H9 (cell line): ENCODE data around the gene DCLRE1B. TPM values are rescaled to one million over a fixed set of nuclear protein-coding genes. Genes with fewer than 3 reads are reported as not detected.

Source experiments
- DNase-seq: peaks from one replicate; pipeline ENCODE4 v3.0.0-alpha.2; 2017
- H2AFZ ChIP-seq: one replicate; pipeline ENCODE4 v1.6.1; 2013; ENCODE audit warnings: mild to moderate bottlenecking, low read length, control low read depth, moderate library complexity
- H2AK5ac ChIP-seq: 2 replicates; pipeline ENCODE4 v1.6.1; 2013; ENCODE audit warnings: low read length, control low read depth, mixed read lengths; ENCODE audit not compliant: insufficient read length
- H2BK120ac ChIP-seq: one replicate; pipeline ENCODE4 v1.6.1; 2013; ENCODE audit warnings: low read depth, mild to moderate bottlenecking, low read length, control low read depth, inconsistent platforms; ENCODE audit not compliant: poor library complexity, severe bottlenecking
- H2BK12ac ChIP-seq: 2 replicates; pipeline ENCODE4 v1.6.1; 2013; ENCODE audit warnings: low read length, control low read depth, mixed read lengths, low read depth; ENCODE audit not compliant: insufficient read length
- H2BK15ac ChIP-seq: 2 replicates; pipeline ENCODE4 v1.6.1; 2013; ENCODE audit warnings: low read depth, low read length, control low read depth
- H2BK20ac ChIP-seq: one replicate; pipeline ENCODE4 v1.6.1; 2013; ENCODE audit warnings: low read depth, mild to moderate bottlenecking, low read length, control low read depth, inconsistent platforms; ENCODE audit not compliant: poor library complexity, severe bottlenecking
- H2BK5ac ChIP-seq: 2 replicates; pipeline ENCODE4 v1.6.1; 2013; ENCODE audit warnings: low read length, control low read depth, mixed read lengths; ENCODE audit not compliant: insufficient read length
- H3K14ac ChIP-seq: 2 replicates; pipeline ENCODE4 v1.6.1; 2013; ENCODE audit warnings: low read length, control low read depth; ENCODE audit not compliant: insufficient read depth
- H3K18ac ChIP-seq: 2 replicates; pipeline ENCODE4 v1.6.1; 2013; ENCODE audit warnings: low read depth, mild to moderate bottlenecking, mixed read lengths, low read length, control low read depth; ENCODE audit not compliant: insufficient read length
- H3K23ac ChIP-seq: 2 replicates; pipeline ENCODE4 v1.6.1; 2013; ENCODE audit warnings: low read length, control low read depth, mixed read lengths, low read depth; ENCODE audit not compliant: insufficient read length
- H3K23me2 ChIP-seq: 2 replicates; pipeline ENCODE4 v1.6.1; 2013; ENCODE audit warnings: low read depth, mild to moderate bottlenecking, mixed read lengths, low read length, control low read depth; ENCODE audit not compliant: insufficient read length, poor library complexity, severe bottlenecking
- H3K27ac ChIP-seq: 2 replicates; pipeline ENCODE4 v1.5.1; 2013; ENCODE audit warnings: low read length, control low read depth, mixed read lengths, low read depth; ENCODE audit not compliant: insufficient read length
- H3K27me3 ChIP-seq: 2 replicates; pipeline ENCODE4 v1.6.1; 2013; ENCODE audit warnings: low read length, control low read depth, inconsistent platforms; ENCODE audit not compliant: insufficient read depth
- H3K4ac ChIP-seq: 2 replicates; pipeline ENCODE4 v1.6.1; 2013; ENCODE audit warnings: low read depth, mild to moderate bottlenecking, control low read depth, inconsistent platforms, low read length, moderate library complexity
- H3K4me1 ChIP-seq: 2 replicates; pipeline ENCODE4 v1.6.1; 2013; ENCODE audit warnings: low read length, control low read depth, inconsistent platforms; ENCODE audit not compliant: insufficient read depth
- H3K4me2 ChIP-seq: 2 replicates; pipeline ENCODE4 v1.6.1; 2013; ENCODE audit warnings: low read length, control low read depth, mixed read lengths; ENCODE audit not compliant: insufficient read length, insufficient read depth
- H3K56ac ChIP-seq: 2 replicates; pipeline ENCODE4 v1.6.1; 2013; ENCODE audit warnings: low read depth, mild to moderate bottlenecking, mixed read lengths, low read length, control low read depth; ENCODE audit not compliant: insufficient read length
- H3K79me1 ChIP-seq: 2 replicates; pipeline ENCODE4 v1.6.1; 2013; ENCODE audit warnings: low read depth, mild to moderate bottlenecking, moderate library complexity, low read length, control low read depth, inconsistent platforms; ENCODE audit not compliant: insufficient read depth, poor library complexity, severe bottlenecking
- H3K79me2 ChIP-seq: 2 replicates; pipeline ENCODE4 v1.6.1; 2013; ENCODE audit warnings: low read length, control low read depth, inconsistent platforms; ENCODE audit not compliant: insufficient read depth
- H3K9ac ChIP-seq: 2 replicates; pipeline ENCODE4 v1.6.1; 2013; ENCODE audit warnings: low read length, control low read depth, mixed read lengths; ENCODE audit not compliant: insufficient read length; ENCODE audit errors: extremely low read depth
- H3K9me3 ChIP-seq: one replicate; pipeline ENCODE4 v1.6.1; 2013; ENCODE audit warnings: low read depth, low read length, inconsistent platforms; ENCODE audit not compliant: control insufficient read depth
- H3T11ph ChIP-seq: one replicate; pipeline ENCODE4 v1.6.1; 2013; ENCODE audit warnings: mild to moderate bottlenecking, low read length, control low read depth, inconsistent platforms
- H4K20me1 ChIP-seq: one replicate; pipeline ENCODE4 v1.6.1; 2013; ENCODE audit not compliant: control insufficient read depth, insufficient read length, insufficient read depth
- H4K5ac ChIP-seq: 2 replicates; pipeline ENCODE4 v1.6.1; 2013; ENCODE audit warnings: low read depth, mild to moderate bottlenecking, mixed read lengths, low read length, control low read depth; ENCODE audit not compliant: insufficient read length
- H4K8ac ChIP-seq: replicated peaks from 2 replicates; pipeline ENCODE4 v1.6.1; 2013; ENCODE audit warnings: low read length, control low read depth, mixed read lengths, low read depth; ENCODE audit not compliant: insufficient read length
- H4K91ac ChIP-seq: 2 replicates; pipeline ENCODE4 v1.6.1; 2013; ENCODE audit warnings: low read depth, mild to moderate bottlenecking, moderate library complexity, mixed read lengths, low read length, control low read depth; ENCODE audit not compliant: insufficient read length
- H3K27ac Mint-ChIP-seq, 3 experiments: 2 replicates in 2 of 3; 3 replicates in 1 of 3; pipeline ENCODE4 v1.8.0; 2020 to 2021; ENCODE audit warnings: mixed read lengths in 3 of 3, mild to moderate bottlenecking in 1 of 3, moderate library complexity in 1 of 3
- H3K27me3 Mint-ChIP-seq: 2 replicates; pipeline ENCODE4 v1.8.0; 2021; ENCODE audit warnings: low read depth, mild to moderate bottlenecking, moderate library complexity, mixed read lengths
- H3K36me3 Mint-ChIP-seq, 3 experiments: 2 replicates in 2 of 3; 3 replicates in 1 of 3; pipeline ENCODE4 v1.8.0; 2020 to 2021; ENCODE audit warnings: low read depth in 3 of 3, mixed read lengths in 3 of 3; ENCODE audit not compliant: insufficient read depth in 1 of 3
- H3K4me1 Mint-ChIP-seq, 2 experiments: 2 replicates each; pipeline ENCODE4 v1.8.0; 2020; ENCODE audit warnings: mixed read lengths in 2 of 2
- H3K4me3 Mint-ChIP-seq, 2 experiments: 2 replicates in 1 of 2; 3 replicates in 1 of 2; pipeline ENCODE4 v1.8.0; 2020 to 2021; ENCODE audit warnings: mild to moderate bottlenecking in 2 of 2, mixed read lengths in 2 of 2, moderate library complexity in 1 of 2
- H3K9me3 Mint-ChIP-seq, 2 experiments: 2 replicates in 1 of 2; 3 replicates in 1 of 2; pipeline ENCODE4 v1.8.0; 2020; ENCODE audit warnings: mild to moderate bottlenecking in 2 of 2, mixed read lengths in 2 of 2, moderate library complexity in 1 of 2
- CTCF ChIP-seq: fragments of 200-600 bp; sonication (generic); conservative IDR thresholded peaks from 3 replicates; pipeline ENCODE4 v1.8.0; 2021; ENCODE audit warnings: antibody characterized with exemption, mild to moderate bottlenecking
- WGBS: extraction: QIAGEN DNeasy Blood & Tissue Kit; methylation state at CpG from one replicate; pipeline ENCODE4 v1.1.7; 2013; ENCODE audit warnings: missing lambda C conversion rate, low lambda C conversion rate, mixed read lengths; ENCODE audit not compliant: insufficient read length; ENCODE audit errors: extremely low coverage; 5-methylcytosine and 5-hydroxymethylcytosine counted together
- total RNA-seq: library from RNA; stranded (reverse); gene quantifications from 2 replicates; pipeline ENCODE4 v1.2.1, GENCODE V29; 2021

The DCLRE1B gene
- total RNA-seq, 1 experiment from 2014 or later, result 13.4 TPM

- no peak within 1 kb of the TSS for H3T11ph ChIP-seq
- DNase-seq, result no peak
- no peak within 1 kb of the TSS for H4K8ac ChIP-seq
- no peak within 1 kb of the TSS for H2BK5ac ChIP-seq
- no peaks in the 10 kb centered on the region for H3K27me3 ChIP-seq
- H3K4ac ChIP-seq, result no peak within 1 kb of the TSS
- Mint-ChIP-seq H3K4me1 (no peaks in the 10 kb centered on the region), H3K27me3 (no peaks in the 10 kb centered on the region), H3K4me3 (no peak within 1 kb of the TSS), H3K9me3 (no peaks in the 10 kb centered on the region), H3K27ac (no peak within 1 kb of the TSS), H3K36me3 (no peaks in the 10 kb centered on the region)
- H3K18ac ChIP-seq, result no peak within 1 kb of the TSS
- no peak within 1 kb of the TSS for H3K56ac ChIP-seq
- no peak within 1 kb of the TSS for H2AK5ac ChIP-seq
- H3K79me1 ChIP-seq, result no peaks in the 10 kb centered on the region
- no peak within 1 kb of the TSS for H4K91ac ChIP-seq
- whole genome bisulfite sequencing, result no CpG with 5 or more reads among the region's 6 CpGs
- H3K23ac ChIP-seq, result no peak within 1 kb of the TSS
- no peak within 1 kb of the TSS for H2BK120ac ChIP-seq
- no peaks in the 10 kb centered on the region for H3K23me2 ChIP-seq
- no peak within 1 kb of the TSS for H4K5ac ChIP-seq
- no peaks in the 10 kb centered on the region for H3K4me1 ChIP-seq
- no peak for TF ChIP-seq CTCF
- no peak within 1 kb of the TSS for H3K27ac ChIP-seq
- H2BK15ac ChIP-seq, result no peak within 1 kb of the TSS
- no peak within 1 kb of the TSS for H3K4me2 ChIP-seq
- H2AFZ ChIP-seq, result no peak within 1 kb of the TSS
- no peaks in the 10 kb centered on the region for H4K20me1 ChIP-seq
- no peak within 1 kb of the TSS for H3K9ac ChIP-seq
- H2BK20ac ChIP-seq, result no peak within 1 kb of the TSS
- no peaks in the 10 kb centered on the region for H3K79me2 ChIP-seq
- H2BK12ac ChIP-seq, result no peak within 1 kb of the TSS
- H3K14ac ChIP-seq, result no peak within 1 kb of the TSS; the same call in 1 of the 2 replicates
- no peaks in the 10 kb centered on the region for H3K9me3 ChIP-seq
Observed at GRCh38 chr1:113887402-113888175, 17.5 kb upstream of the DCLRE1B start, which contains the start of gene BCL2L15. Gene BCL2L15, minus strand, starts transcription at chr1:113887581. Its CDS starts 206 bp downstream, at chr1:113887375.
